GM23248 (cell line): Measurements from ENCODE around the gene SMARCC1. TPM values are rescaled to one million over a fixed set of nuclear protein-coding genes. Genes with fewer than 3 reads are reported as not detected.
"Not testable (repeated sequence)": the region's sequence is repeated elsewhere in the genome, so short reads cannot be mapped to it uniquely, and the experiment has no call there.

Experiments used
- DNase-seq: peaks from one replicate; pipeline ENCODE4 v3.0.0-alpha.2; 2015
- H2AFZ ChIP-seq: fragments of 200-600 bp; sonication (generic); 2 replicates; pipeline ENCODE4 v1.6.1; 2016; ENCODE audit warnings: antibody characterized with exemption
- H3F3A ChIP-seq: fragments of 200-600 bp; sonication (generic); 2 replicates; pipeline ENCODE4 v1.6.1; 2016; ENCODE audit warnings: mild to moderate bottlenecking, antibody characterized with exemption, mixed run types; ENCODE audit not compliant: insufficient read depth
- H3K27ac ChIP-seq: fragments of 200-600 bp; sonication (generic); 2 replicates; pipeline ENCODE4 v1.5.1; 2016; ENCODE audit warnings: mild to moderate bottlenecking
- H3K27me3 ChIP-seq: fragments of 200-600 bp; sonication (generic); replicated peaks from 2 replicates; pipeline ENCODE4 v1.6.1; 2016; ENCODE audit warnings: mild to moderate bottlenecking; ENCODE audit not compliant: insufficient read depth
- H3K36me3 ChIP-seq: fragments of 200-600 bp; sonication (generic); 2 replicates; pipeline ENCODE4 v1.6.1; 2016; ENCODE audit warnings: low read depth, mild to moderate bottlenecking
- H3K4me1 ChIP-seq: fragments of 200-600 bp; sonication (generic); 2 replicates; pipeline ENCODE4 v1.6.1; 2016; ENCODE audit warnings: mild to moderate bottlenecking; ENCODE audit not compliant: insufficient read depth
- H3K4me2 ChIP-seq: fragments of 200-600 bp; sonication (generic); one replicate; pipeline ENCODE4 v1.6.1; 2016; ENCODE audit warnings: mild to moderate bottlenecking; ENCODE audit not compliant: unreplicated experiment
- H3K4me3 ChIP-seq: fragments of 200-600 bp; sonication (generic); 2 replicates; pipeline ENCODE4 v1.5.1; 2016; ENCODE audit warnings: mild to moderate bottlenecking
- H3K79me2 ChIP-seq: fragments of 200-600 bp; sonication (generic); 2 replicates; pipeline ENCODE4 v1.6.1; 2016; ENCODE audit warnings: mild to moderate bottlenecking; ENCODE audit not compliant: insufficient read depth
- H3K9ac ChIP-seq: fragments of 200-600 bp; sonication (generic); 2 replicates; pipeline ENCODE4 v1.6.1; 2016; ENCODE audit warnings: mild to moderate bottlenecking
- H3K9me2 ChIP-seq: fragments of 200-600 bp; sonication (generic); 2 replicates; pipeline ENCODE4 v1.6.1; 2016; ENCODE audit warnings: mixed run types, mild to moderate bottlenecking, moderate library complexity; ENCODE audit not compliant: insufficient read depth
- H3K9me3 ChIP-seq: fragments of 200-600 bp; sonication (generic); one replicate; pipeline ENCODE4 v1.6.1; 2017; ENCODE audit warnings: low read depth
- H4K20me1 ChIP-seq: fragments of 200-600 bp; sonication (generic); 2 replicates; pipeline ENCODE4 v1.6.0; 2016; ENCODE audit not compliant: insufficient read depth
- EZH2 ChIP-seq: fragments of 200-600 bp; sonication (generic); IDR thresholded peaks from 2 replicates; pipeline ENCODE4 v1.6.1; 2018; ENCODE audit warnings: antibody characterized with exemption, mild to moderate bottlenecking; ENCODE audit not compliant: insufficient read depth, poor library complexity, severe bottlenecking
- EZH2phosphoT487 ChIP-seq: fragments of 200-600 bp; sonication (generic); IDR thresholded peaks from 2 replicates; pipeline ENCODE4 v1.6.1; 2018; ENCODE audit warnings: antibody characterized with exemption, moderate library complexity, mild to moderate bottlenecking, low read depth; ENCODE audit not compliant: insufficient read depth
- WGBS, 2 experiments: methylation state at CpG; one replicate each; pipeline ENCODE4 v1.1.6; 2015 to 2017; ENCODE audit warnings: low lambda C conversion rate in 2 of 2, low coverage in 1 of 2; ENCODE audit errors: missing lambda C conversion rate in 2 of 2; 5-methylcytosine and 5-hydroxymethylcytosine counted together
- in situ Hi-C: fragments of 300-500 bp; cut with MboI; formaldehyde crosslinking; loops from 2 replicates; pipeline ENCODE4 v1.15.0; 2020
- polyA plus RNA-seq: library from polyadenylated mRNA; unstranded; fragments of >200 nt; fragmentation: Nextera tagmentation; extraction: Ambion mirVana; gene quantifications from 2 replicates; pipeline ENCODE4 v1.2.1, GENCODE V29; 2016
- total RNA-seq: library from RNA; depleted of rRNA; stranded (reverse); fragments of >200 nt; shearing (Covaris generic); gene quantifications from 2 replicates; pipeline ENCODE4 v1.2.3, GENCODE V29; 2014

The SMARCC1 gene
- total and polyA plus RNA-seq, 2 experiments from 2014 or later: 31.5 to 40.9 TPM

DNA sequence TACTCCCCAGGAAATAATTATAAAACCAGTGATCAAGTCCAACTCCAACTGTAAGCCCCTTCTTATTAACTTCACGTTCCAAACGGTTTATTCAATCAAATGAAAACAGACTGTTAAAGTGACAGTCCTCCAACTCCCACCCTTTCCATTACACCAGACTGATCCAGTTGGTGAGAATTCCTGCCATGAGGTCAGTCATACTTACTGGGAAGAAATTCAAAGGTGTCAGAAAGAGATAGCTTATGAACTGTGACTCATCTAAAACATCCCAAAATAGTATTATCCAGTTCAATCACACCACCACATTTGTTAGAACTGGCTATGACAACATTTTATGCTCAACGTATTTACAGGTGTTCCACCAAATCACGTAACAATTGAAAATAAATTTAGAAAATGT lies 19.5 kb downstream of the SMARCC1 start:
- 0 out of 2 replicates have a peak, but pooled peaks cover 3% of the 10 kb centered on the region for H4K20me1 ChIP-seq
- peak overlapping the region; percentile 8; the same call in 1 of the 2 replicates for H3K27ac ChIP-seq
- in situ Hi-C loops: no loop called here
- 0 out of 2 replicates have a peak, but pooled peaks cover under 1% of the 10 kb centered on the region for H3F3A ChIP-seq
- 0 out of 2 replicates have a peak, but pooled peaks cover 5% of the 10 kb centered on the region for H3K4me1 ChIP-seq
- TF ChIP-seq EZH2phosphoT487 (no peak), EZH2 (no peak)
- H3K27me3 ChIP-seq: no peaks in the 10 kb centered on the region
- H3K4me3 ChIP-seq: no peak overlapping the region
- H3K9me2 ChIP-seq: no peaks in the 10 kb centered on the region
- no peaks in the 10 kb centered on the region for H3K9me3 ChIP-seq
- no peak overlapping the region for H3K4me2 ChIP-seq
- WGBS, 2 experiments: 31 to 32% methylated on average over 4 of the region's 4 CpGs
- no peak overlapping the region for H3K9ac ChIP-seq
- 0 out of 2 replicates have a peak, but pooled peaks cover 8% of the 10 kb centered on the region for H3K36me3 ChIP-seq
- H3K79me2 ChIP-seq: peaks cover 100% of the 10 kb centered on the region
- H2AFZ ChIP-seq: no peak overlapping the region
- DNase-seq: peak; percentile 38

DNA sequence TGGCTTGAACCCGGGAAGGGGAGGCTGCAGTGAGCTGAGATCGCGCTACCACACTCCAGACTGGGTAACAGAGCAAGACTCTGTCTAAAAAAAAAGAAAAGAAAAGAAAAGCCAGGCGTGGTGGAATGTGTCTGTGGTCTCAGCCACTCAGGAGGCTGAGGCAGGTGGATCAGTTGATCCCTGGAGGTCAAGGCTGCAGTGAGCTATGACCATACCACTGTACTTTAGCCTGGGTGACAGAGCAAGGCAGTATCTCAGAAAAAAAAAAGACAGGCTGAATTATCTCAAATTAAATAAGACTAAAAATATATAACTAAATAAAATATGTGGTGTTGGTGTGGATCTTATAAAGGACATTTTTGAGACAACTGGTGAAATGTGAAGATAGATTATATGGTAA lies 20.6 kb downstream of the SMARCC1 start:
- H2AFZ ChIP-seq: no peak overlapping the region
- H3K9ac ChIP-seq: no peak overlapping the region
- H3F3A ChIP-seq: 0 out of 2 replicates have a peak, but pooled peaks cover 7% of the 10 kb centered on the region
- H3K27ac ChIP-seq: no peak overlapping the region
- no peaks in the 10 kb centered on the region for H3K9me3 ChIP-seq
- H3K79me2 ChIP-seq: peaks cover 100% of the 10 kb centered on the region
- H4K20me1 ChIP-seq: peaks cover 6% of the 10 kb centered on the region; the same call in 1 of the 2 replicates
- in situ Hi-C loops: no loop called here
- 94 to 97% methylated on average over 2 to 4 of the region's 4 CpGs for WGBS, 2 experiments
- no peak for DNase-seq
- H3K9me2 ChIP-seq: no peaks in the 10 kb centered on the region
- H3K36me3 ChIP-seq: 0 out of 2 replicates have a peak, but pooled peaks cover 1% of the 10 kb centered on the region
- TF ChIP-seq EZH2 (no peak), EZH2phosphoT487 (no peak)
- H3K27me3 ChIP-seq: no peaks in the 10 kb centered on the region
- H3K4me3 ChIP-seq: no peak overlapping the region
- no peak overlapping the region for H3K4me2 ChIP-seq
- H3K4me1 ChIP-seq: 0 out of 2 replicates have a peak, but pooled peaks cover 5% of the 10 kb centered on the region

DNA sequence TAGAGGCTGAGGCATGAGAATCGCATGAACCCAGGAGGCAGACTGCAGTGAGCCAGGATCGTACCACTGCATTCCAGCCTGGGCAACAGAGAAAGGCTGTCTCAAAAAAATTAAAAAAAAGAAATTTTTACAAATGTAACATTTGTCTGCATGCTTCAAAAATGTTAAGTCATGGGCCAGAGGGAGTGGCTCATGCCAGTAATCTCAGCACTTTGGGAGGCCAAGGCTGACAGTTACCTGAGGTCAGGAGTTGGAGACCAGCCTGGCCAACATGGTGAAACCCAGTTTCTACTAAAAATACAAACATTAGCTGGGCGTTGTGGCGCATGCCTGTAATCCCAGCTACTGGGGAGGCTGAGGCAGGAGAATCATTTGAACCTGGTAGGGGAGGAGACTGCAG lies 21.5 kb downstream of the SMARCC1 start:
- H3F3A ChIP-seq, DNase-seq, H3K4me3 ChIP-seq, H3K27ac ChIP-seq, H2AFZ ChIP-seq, H4K20me1 ChIP-seq, in situ Hi-C loops, H3K36me3 ChIP-seq, H3K9me3 ChIP-seq, H3K4me2 ChIP-seq, H3K4me1 ChIP-seq, H3K9me2 ChIP-seq, H3K27me3 ChIP-seq, H3K9ac ChIP-seq: not testable (repeated sequence)
- 99 to 100% methylated on average over 4 of the region's 4 CpGs for WGBS, 2 experiments
- H3K79me2 ChIP-seq: peaks cover 100% of the 10 kb centered on the region

DNA sequence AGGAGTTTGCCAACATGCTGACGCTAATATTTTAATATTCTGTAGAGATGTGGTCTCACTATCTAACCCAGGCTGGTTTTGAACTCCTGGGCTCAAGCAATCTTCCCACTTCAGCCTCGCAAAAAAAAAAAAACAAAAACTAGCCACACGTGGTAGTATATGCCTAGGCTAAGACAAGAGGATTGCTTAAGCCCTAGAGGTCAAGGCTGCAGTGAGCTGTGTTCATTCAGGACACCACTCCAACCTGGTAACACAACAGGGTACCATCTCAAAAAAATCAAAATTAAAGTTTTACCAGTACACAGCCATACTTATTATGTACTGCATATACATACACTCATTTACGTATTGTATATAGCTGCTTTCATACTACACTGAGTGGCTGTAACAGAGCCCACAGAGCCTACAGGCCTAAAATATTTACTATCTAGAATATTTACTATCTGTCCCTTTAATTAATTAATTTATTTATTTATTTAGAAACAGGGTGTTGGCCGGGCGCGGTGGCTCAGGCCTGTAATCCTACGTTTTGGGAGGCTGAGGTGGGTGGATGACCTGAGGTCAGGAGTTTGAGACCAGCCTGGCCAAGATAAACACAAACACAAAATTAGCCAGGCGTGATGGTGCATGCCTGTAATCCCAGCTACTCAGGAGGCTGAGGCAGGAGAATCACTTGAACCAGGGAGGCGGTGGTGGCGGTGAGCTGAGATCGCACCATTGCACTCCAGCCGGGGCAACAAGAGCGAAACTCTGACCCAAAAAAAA lies 23.2 kb downstream of the SMARCC1 start:
- no peak for DNase-seq
- H3K4me1 ChIP-seq: 0 out of 2 replicates have a peak, but pooled peaks cover 5% of the 10 kb centered on the region
- no peaks in the 10 kb centered on the region for H3K36me3 ChIP-seq
- H3K4me2 ChIP-seq: no peak overlapping the region
- H3K79me2 ChIP-seq: peaks cover 100% of the 10 kb centered on the region
- no peak overlapping the region for H3K4me3 ChIP-seq
- H4K20me1 ChIP-seq: peaks cover 6% of the 10 kb centered on the region; the same call in 1 of the 2 replicates
- 87 to 91% methylated on average over 11 to 14 of the region's 14 CpGs for WGBS, 2 experiments
- H3K9me3 ChIP-seq: no peaks in the 10 kb centered on the region
- H3K9ac ChIP-seq: no peak overlapping the region
- H3F3A ChIP-seq: 0 out of 2 replicates have a peak, but pooled peaks cover 7% of the 10 kb centered on the region
- H3K27me3 ChIP-seq: no peaks in the 10 kb centered on the region
- in situ Hi-C loops: no loop called here
- TF ChIP-seq EZH2phosphoT487 (no peak), EZH2 (no peak)
- H3K27ac ChIP-seq: no peak overlapping the region
- H3K9me2 ChIP-seq: no peaks in the 10 kb centered on the region
- H2AFZ ChIP-seq: no peak overlapping the region
